ENCODE measurements around the gene FGFR3. TPM values are rescaled to one million over a fixed set of nuclear protein-coding genes. Genes with fewer than 3 reads are reported as not detected.

Gene FGFR3
- total RNA-seq, 1 donor from 2014 or later = 44.3 TPM

DNA sequence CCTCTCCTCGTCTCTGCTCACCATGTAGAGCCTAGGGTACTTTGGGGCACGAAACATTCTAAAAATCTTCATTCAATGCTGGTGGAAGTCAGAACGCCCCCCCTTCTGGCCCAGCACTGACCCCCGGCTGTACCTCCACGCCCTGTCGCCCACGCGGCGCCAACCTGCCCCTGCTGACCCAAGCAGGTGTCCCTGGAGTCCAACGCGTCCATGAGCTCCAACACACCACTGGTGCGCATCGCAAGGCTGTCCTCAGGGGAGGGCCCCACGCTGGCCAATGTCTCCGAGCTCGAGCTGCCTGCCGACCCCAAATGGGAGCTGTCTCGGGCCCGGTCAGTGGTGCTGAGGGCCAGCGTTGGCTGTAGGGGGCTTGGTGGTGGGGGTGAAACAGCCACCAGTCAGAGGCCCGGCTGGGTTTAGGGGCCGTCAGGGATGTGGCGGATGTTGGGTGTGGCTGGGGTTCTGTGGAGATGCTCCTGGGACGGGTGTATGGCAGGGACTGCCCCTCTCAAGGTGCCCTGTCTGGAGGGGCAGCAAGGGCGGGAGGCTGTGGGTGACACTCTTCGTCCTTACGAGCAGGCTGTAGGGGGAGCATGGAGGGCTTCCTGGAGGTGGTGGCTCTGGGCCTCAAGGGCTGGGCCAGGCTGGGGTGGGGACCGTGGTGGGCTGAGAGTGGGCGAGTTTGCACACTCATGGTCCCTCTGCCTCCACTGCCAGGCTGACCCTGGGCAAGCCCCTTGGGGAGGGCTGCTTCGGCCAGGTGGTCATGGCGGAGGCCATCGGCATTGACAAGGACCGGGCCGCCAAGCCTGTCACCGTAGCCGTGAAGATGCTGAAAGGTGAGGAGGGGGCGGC, 11.8 kb downstream of the FGFR3 start:
- no peaks in the 10 kb centered on the region for H3K4me1 Mint-ChIP-seq (ENCODE audit: unreplicated experiment)
- TF ChIP-seq, protein P1, sequence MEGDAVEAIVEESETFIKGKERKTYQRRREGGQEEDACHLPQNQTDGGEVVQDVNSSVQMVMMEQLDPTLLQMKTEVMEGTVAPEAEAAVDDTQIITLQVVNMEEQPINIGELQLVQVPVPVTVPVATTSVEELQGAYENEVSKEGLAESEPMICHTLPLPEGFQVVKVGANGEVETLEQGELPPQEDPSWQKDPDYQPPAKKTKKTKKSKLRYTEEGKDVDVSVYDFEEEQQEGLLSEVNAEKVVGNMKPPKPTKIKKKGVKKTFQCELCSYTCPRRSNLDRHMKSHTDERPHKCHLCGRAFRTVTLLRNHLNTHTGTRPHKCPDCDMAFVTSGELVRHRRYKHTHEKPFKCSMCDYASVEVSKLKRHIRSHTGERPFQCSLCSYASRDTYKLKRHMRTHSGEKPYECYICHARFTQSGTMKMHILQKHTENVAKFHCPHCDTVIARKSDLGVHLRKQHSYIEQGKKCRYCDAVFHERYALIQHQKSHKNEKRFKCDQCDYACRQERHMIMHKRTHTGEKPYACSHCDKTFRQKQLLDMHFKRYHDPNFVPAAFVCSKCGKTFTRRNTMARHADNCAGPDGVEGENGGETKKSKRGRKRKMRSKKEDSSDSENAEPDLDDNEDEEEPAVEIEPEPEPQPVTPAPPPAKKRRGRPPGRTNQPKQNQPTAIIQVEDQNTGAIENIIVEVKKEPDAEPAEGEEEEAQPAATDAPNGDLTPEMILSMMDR (conservative IDR thresholded peaks at IDR 0.05) = no peak
- no peaks in the 10 kb centered on the region for H3K9me3 Mint-ChIP-seq
- H3K27ac Mint-ChIP-seq = no peak overlapping the region
- no peak for DNase-seq (ENCODE audit: extremely low spot score, unreplicated experiment)
- no peaks in the 10 kb centered on the region for H3K27me3 Mint-ChIP-seq
- H3K36me3 Mint-ChIP-seq = no peaks in the 10 kb centered on the region
- no peak overlapping the region for H3K4me3 Mint-ChIP-seq

DNA sequence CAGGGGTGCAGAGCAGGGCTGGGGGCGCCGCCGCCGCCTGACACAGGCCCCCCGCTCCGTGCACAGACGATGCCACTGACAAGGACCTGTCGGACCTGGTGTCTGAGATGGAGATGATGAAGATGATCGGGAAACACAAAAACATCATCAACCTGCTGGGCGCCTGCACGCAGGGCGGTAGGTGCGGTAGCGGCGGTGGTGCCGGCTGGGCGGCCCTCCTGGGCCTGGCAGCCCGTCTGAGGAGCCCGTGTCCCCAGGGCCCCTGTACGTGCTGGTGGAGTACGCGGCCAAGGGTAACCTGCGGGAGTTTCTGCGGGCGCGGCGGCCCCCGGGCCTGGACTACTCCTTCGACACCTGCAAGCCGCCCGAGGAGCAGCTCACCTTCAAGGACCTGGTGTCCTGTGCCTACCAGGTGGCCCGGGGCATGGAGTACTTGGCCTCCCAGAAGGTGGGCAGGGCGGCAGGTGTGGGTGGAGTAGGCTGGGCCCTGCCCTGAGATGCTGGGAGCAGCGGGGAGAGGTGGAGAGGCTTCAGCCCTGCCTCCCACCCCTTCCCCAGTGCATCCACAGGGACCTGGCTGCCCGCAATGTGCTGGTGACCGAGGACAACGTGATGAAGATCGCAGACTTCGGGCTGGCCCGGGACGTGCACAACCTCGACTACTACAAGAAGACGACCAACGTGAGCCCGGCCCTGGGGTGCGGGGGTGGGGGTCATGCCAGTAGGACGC, 12.6 kb downstream of the FGFR3 start:
- Mint-ChIP-seq H3K36me3 (no peaks in the 10 kb centered on the region), H3K27me3 (no peaks in the 10 kb centered on the region), H3K4me1 (ENCODE audit: unreplicated experiment) (no peaks in the 10 kb centered on the region), H3K9me3 (no peaks in the 10 kb centered on the region), H3K4me3 (no peak overlapping the region), H3K27ac (no peak overlapping the region)
- TF ChIP-seq, protein P1 (conservative IDR thresholded peaks at IDR 0.05) = no peak
- no peak for DNase-seq (ENCODE audit: extremely low spot score, unreplicated experiment)

DNA sequence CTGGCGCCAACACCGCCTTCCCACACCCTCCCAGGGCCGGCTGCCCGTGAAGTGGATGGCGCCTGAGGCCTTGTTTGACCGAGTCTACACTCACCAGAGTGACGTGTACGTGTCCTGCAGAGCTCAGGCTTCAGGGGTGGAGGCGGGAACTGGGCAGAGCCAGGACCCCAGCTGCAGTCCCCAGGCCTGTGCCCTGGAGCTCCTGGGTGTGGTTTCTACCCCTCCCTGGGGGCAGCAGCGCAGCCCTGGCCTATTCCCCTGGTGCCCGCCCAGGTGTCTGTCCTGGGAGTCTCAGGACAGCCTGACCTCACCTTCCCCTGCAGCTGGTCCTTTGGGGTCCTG, 13.1 kb downstream of the FGFR3 start:
- Mint-ChIP-seq H3K36me3 (no peaks in the 10 kb centered on the region), H3K4me1 (ENCODE audit: unreplicated experiment) (no peaks in the 10 kb centered on the region), H3K27me3 (no peaks in the 10 kb centered on the region), H3K9me3 (no peaks in the 10 kb centered on the region), H3K27ac (no peak overlapping the region), H3K4me3 (no peak overlapping the region)
- no peak for DNase-seq (ENCODE audit: extremely low spot score, unreplicated experiment)
- TF ChIP-seq, protein P1 (conservative IDR thresholded peaks at IDR 0.05) = no peak

DNA sequence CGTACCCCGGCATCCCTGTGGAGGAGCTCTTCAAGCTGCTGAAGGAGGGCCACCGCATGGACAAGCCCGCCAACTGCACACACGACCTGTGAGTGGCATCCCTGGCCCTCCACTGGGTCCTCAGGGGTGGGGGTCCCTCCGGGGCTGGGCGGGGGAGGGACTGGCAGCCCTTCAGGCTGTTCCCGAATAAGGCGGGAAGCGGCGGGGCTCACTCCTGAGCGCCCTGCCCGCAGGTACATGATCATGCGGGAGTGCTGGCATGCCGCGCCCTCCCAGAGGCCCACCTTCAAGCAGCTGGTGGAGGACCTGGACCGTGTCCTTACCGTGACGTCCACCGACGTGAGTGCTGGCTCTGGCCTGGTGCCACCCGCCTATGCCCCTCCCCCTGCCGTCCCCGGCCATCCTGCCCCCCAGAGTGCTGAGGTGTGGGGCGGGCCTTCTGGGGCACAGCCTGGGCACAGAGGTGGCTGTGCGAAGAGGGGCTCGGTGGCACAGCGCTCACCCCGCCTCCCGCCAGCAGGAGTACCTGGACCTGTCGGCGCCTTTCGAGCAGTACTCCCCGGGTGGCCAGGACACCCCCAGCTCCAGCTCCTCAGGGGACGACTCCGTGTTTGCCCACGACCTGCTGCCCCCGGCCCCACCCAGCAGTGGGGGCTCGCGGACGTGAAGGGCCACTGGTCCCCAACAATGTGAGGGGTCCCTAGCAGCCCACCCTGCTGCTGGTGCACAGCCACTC, 13.7 kb downstream of the FGFR3 start:
- DNase-seq (ENCODE audit: extremely low spot score, unreplicated experiment) = no peak
- Mint-ChIP-seq H3K27ac (no peak overlapping the region), H3K27me3 (no peaks in the 10 kb centered on the region), H3K4me1 (ENCODE audit: unreplicated experiment) (no peaks in the 10 kb centered on the region), H3K9me3 (no peaks in the 10 kb centered on the region), H3K4me3 (no peak overlapping the region), H3K36me3 (no peaks in the 10 kb centered on the region)
- TF ChIP-seq, protein P1 (conservative IDR thresholded peaks at IDR 0.05) = no peak

DNA sequence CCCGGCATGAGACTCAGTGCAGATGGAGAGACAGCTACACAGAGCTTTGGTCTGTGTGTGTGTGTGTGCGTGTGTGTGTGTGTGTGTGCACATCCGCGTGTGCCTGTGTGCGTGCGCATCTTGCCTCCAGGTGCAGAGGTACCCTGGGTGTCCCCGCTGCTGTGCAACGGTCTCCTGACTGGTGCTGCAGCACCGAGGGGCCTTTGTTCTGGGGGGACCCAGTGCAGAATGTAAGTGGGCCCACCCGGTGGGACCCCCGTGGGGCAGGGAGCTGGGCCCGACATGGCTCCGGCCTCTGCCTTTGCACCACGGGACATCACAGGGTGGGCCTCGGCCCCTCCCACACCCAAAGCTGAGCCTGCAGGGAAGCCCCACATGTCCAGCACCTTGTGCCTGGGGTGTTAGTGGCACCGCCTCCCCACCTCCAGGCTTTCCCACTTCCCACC, 14.3 kb downstream of the FGFR3 start:
- Mint-ChIP-seq H3K27ac (no peak overlapping the region), H3K27me3 (no peaks in the 10 kb centered on the region)
- TF ChIP-seq, protein P1 (conservative IDR thresholded peaks at IDR 0.05) = no peak

More for the DNA sequence above, 14.3 kb downstream of the FGFR3 start:
- no peaks in the 10 kb centered on the region for H3K9me3 Mint-ChIP-seq
- no peak for DNase-seq (ENCODE audit: extremely low spot score, unreplicated experiment)
- H3K4me1 Mint-ChIP-seq (ENCODE audit: unreplicated experiment) = no peaks in the 10 kb centered on the region
- H3K4me3 Mint-ChIP-seq = no peak overlapping the region
- no peaks in the 10 kb centered on the region for H3K36me3 Mint-ChIP-seq
